ENCODE measurements around the gene WNT1.

Gene WNT1

DNA sequence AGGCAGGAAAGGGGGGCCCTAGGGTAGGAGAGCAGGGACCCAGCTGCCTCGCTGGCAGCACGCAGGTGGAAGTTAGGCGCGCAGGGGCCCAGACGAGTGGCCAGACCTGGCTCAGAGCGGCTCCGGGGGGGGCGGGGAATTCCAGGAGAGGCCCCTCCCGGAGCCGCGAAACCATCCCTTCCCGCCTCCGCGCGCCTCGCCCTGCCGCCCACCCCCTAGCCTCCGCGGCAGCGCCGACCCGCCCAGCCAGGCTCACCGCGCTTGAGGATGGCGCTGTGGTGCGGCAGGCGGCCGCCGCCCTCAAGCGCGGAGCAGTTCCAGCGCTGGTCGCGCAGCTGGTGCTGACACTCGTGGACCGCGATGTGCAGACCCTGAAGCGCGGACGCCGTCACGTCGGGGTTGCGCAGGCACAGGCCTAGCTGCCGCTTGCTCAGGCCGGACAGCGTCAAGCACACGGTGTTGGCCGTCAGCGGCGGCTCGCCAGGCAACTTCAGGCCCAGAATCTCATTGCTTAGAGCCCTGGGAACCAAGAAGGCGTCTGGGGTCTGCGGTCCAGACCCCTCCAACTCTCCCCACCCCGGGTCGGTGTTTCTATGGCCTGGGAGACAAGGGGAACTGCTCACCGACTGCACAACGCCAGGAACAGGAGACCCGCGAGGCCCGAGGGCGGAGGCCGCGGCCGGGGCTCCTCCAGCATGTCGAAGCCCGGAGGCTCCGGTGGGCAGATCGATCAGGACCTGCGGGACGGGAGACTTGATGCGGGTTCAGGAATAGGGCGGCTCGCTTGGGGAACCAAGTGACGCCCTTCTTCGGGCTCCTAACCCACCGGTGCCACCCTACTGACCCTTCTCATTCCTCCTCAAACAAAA is 8.1 kb upstream of the WNT1 start:
- Histone ChIP-seq H3K27ac (no peak overlapping the region), H3K4me1 (peaks cover 45% of the 10 kb centered on the region), H4K20me1 (peaks cover 68% of the 10 kb centered on the region), H3K4me3 (0 out of 2 replicates have a peak overlapping the region, but pooled peaks have one; percentile 13), H3K27me3 (peaks cover 99% of the 10 kb centered on the region), H3K36me3 (no peaks in the 10 kb centered on the region), H3K9me3 (peaks cover 9% of the 10 kb centered on the region; the same call in 1 of the 2 replicates), H3K4me2 (peak overlapping the region; percentile 36; the same call in 1 of the 2 replicates), H3K9ac (no peak overlapping the region)
- TF ChIP-seq Cebpa-rat (IDR thresholded peaks at IDR 0.05): no peak

DNA sequence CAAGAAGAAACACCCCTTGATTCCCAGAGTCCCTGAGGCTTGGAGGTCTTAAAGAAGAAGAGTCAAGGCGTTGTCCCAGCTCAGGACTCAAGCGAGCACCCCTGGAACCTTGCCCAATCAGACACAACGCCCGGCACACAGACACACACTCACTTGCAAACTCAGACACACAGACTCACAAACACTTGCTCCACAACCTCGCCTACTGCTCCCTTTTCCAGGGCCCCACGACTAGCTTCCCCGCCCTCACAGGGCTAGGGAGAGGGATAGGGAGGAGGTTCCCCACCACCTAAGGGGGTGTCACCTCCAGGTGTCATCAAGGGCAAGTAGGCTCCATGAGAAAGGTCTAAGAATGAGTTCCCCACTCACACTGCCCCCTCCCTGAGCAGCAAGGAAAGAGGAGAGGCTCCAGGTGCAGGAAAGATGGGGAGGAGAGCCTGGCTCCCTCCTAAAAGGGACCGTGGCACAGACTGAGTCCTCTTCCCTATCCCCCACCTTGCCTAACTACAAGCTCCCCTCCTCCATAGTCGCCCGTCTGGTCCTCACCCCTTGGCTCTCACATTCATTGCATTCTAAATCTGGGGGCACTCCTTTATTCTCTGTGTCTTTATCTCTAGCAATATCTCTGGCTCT is 7.3 kb upstream of the WNT1 start:
- Histone ChIP-seq H4K20me1 (peaks cover 73% of the 10 kb centered on the region), H3K9me3 (peaks cover 9% of the 10 kb centered on the region; the same call in 1 of the 2 replicates), H3K36me3 (no peaks in the 10 kb centered on the region), H3K27me3 (peaks cover 99% of the 10 kb centered on the region), H3K4me3 (no peak overlapping the region), H3K27ac (no peak overlapping the region), H3K4me2 (no peak overlapping the region), H3K9ac (no peak overlapping the region), H3K4me1 (peaks cover 45% of the 10 kb centered on the region)
- no peak for TF ChIP-seq Cebpa-rat (IDR thresholded peaks at IDR 0.05)

DNA sequence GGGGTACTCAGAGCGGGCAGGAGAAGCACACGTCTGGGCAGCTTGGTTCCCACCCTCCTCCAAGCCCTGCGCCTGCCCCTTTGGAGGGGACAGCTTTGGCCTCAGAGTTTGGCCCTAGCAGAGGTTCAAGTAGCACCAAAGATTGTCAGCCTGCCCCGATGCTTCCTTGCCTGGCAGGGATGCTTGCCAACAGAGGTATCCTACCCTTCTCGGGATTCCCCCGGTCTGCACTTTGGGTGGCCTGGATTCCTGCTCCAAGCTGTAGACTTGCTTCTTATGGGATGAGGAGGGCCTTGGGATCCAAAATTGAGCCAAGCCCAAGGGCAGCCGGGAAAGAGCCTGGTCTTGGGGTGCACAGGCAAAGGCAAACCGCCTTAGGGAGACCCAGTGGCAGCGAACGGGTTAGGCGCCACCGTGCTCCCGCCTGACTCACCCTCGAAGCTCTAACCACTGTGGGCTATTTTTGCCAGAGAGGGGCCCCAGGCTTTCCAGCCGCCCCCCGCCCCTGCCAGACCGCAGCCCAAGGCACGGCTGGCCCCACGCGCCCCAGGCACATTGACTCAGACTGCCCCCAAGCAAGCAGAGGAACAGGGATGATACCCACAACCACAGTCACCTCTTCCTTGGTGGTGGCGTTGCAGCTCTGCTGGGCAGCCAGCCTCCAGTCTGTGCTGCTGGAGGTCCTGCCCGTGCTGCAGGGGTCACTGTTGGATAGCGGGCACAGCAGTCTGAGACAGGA is 5.7 kb upstream of the WNT1 start:
- peaks cover 9% of the 10 kb centered on the region; the same call in 1 of the 2 replicates for H3K9me3 ChIP-seq
- no peak overlapping the region for H3K27ac ChIP-seq
- H4K20me1 ChIP-seq: peaks cover 82% of the 10 kb centered on the region
- no peak overlapping the region for H3K9ac ChIP-seq
- no peak for TF ChIP-seq Cebpa-rat (IDR thresholded peaks at IDR 0.05)
- peaks cover 100% of the 10 kb centered on the region for H3K27me3 ChIP-seq
- peaks cover 38% of the 10 kb centered on the region for H3K4me1 ChIP-seq
- H3K36me3 ChIP-seq: no peaks in the 10 kb centered on the region
- H3K4me3 ChIP-seq: no peak overlapping the region; the same call in 1 of the 2 replicates
- H3K4me2 ChIP-seq: peak overlapping the region; percentile 43; the same call in 1 of the 2 replicates

DNA sequence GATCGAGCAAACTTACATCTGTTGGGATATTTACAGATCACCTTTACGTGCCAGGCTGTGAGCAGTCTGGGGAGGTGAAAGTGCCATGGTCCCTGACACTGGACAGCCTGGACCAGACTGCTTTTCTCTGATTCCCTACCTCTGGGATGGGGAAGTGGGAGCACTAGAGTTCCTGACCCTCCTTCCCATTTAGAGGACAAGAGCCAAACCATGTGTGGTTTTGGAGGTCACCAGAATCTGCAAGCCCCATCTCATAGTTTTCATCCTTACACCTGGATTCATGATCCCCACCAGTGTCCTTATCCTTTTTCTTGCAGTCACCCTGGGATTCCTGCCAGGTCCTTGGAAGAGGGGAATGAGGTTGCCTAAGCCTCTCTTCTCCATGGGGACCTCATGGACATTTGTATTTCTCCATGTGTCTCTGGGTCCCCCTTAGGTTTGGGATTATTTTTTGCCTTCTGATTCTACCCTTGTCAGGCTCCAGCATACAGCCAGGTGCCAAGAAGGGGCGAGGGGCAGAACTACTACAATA is 5.1 kb upstream of the WNT1 start:
- H3K9ac ChIP-seq: no peak overlapping the region
- no peak overlapping the region for H3K27ac ChIP-seq
- H3K9me3 ChIP-seq: peaks cover 9% of the 10 kb centered on the region; the same call in 1 of the 2 replicates
- peaks cover 86% of the 10 kb centered on the region for H4K20me1 ChIP-seq
- H3K36me3 ChIP-seq: no peaks in the 10 kb centered on the region
- no peak for TF ChIP-seq Cebpa-rat (IDR thresholded peaks at IDR 0.05)
- peaks cover 43% of the 10 kb centered on the region for H3K4me1 ChIP-seq
- H3K4me2 ChIP-seq: 0 out of 2 replicates have a peak overlapping the region, but pooled peaks have one; percentile 43
- no peak overlapping the region for H3K4me3 ChIP-seq
- H3K27me3 ChIP-seq: peaks cover 100% of the 10 kb centered on the region

DNA sequence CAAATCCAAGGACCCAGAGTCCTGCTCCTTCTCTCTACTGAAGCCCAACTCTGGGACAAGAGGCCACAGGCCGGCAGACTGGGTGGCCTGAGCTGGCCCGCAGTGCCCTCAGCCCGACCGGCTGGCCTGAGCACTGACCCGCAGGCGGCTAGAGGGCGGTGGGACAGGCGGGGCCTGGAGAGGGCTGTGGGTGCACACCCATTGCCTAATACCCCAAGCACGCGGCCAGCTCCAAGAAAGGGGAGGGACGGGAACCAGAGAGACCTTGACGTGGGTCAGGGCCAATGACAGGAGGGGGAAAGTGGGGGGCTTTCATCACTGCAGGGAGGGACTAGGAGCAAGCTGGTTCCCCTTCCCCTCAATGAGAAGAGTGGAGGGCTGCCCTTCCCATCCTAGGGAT is 4.6 kb upstream of the WNT1 start:
- H3K27ac ChIP-seq: no peak overlapping the region
- H4K20me1 ChIP-seq: peaks cover 86% of the 10 kb centered on the region
- H3K27me3 ChIP-seq: peaks cover 100% of the 10 kb centered on the region
- H3K4me1 ChIP-seq: peaks cover 47% of the 10 kb centered on the region
- no peak overlapping the region for H3K9ac ChIP-seq
- TF ChIP-seq Cebpa-rat (IDR thresholded peaks at IDR 0.05): no peak
- no peak overlapping the region for H3K4me3 ChIP-seq
- H3K4me2 ChIP-seq: no peak overlapping the region
- H3K36me3 ChIP-seq: no peaks in the 10 kb centered on the region
- H3K9me3 ChIP-seq: peaks cover 9% of the 10 kb centered on the region; the same call in 1 of the 2 replicates

DNA sequence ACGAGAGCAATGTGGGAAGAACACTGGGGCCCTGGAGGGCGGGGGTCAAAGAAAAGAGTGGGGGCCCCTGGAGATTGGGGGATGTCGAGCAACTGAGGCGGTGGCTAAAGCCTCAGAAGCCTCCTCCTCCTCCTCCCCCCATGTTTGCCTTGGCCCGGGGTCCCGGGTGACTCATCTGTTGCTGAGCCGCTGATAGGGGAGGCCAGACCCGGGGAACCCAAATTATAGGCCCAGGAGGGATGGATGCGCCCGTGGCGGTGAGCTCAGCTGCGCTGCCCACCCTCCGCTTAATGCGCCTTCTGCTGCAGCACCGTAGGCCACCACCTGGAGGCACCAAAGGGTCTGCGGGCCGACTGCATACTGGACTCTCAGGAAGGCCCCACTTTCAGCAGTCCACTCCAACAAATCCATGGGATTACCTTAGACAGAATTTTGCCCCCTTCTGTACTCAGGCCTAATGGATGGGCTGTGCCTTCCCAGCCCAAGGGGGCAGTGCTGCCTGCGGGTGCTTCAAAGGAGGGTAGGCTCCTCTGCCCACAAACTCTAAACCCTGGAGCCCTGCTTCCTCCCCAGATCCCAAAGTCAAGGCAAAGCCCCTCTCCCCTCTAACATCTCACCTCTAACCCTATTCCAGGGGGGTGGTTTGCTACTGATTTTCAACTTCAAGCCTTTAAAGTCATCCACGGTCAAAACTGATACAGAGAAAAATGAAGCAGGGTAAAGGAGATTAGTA is 4.0 kb upstream of the WNT1 start:
- Histone ChIP-seq H4K20me1 (peaks cover 86% of the 10 kb centered on the region), H3K9ac (no peak overlapping the region), H3K9me3 (peaks cover 9% of the 10 kb centered on the region; the same call in 1 of the 2 replicates), H3K36me3 (no peaks in the 10 kb centered on the region), H3K27ac (no peak overlapping the region), H3K27me3 (peaks cover 100% of the 10 kb centered on the region), H3K4me3 (no peak overlapping the region), H3K4me2 (no peak overlapping the region), H3K4me1 (peaks cover 50% of the 10 kb centered on the region)
- TF ChIP-seq Cebpa-rat (IDR thresholded peaks at IDR 0.05): no peak

DNA sequence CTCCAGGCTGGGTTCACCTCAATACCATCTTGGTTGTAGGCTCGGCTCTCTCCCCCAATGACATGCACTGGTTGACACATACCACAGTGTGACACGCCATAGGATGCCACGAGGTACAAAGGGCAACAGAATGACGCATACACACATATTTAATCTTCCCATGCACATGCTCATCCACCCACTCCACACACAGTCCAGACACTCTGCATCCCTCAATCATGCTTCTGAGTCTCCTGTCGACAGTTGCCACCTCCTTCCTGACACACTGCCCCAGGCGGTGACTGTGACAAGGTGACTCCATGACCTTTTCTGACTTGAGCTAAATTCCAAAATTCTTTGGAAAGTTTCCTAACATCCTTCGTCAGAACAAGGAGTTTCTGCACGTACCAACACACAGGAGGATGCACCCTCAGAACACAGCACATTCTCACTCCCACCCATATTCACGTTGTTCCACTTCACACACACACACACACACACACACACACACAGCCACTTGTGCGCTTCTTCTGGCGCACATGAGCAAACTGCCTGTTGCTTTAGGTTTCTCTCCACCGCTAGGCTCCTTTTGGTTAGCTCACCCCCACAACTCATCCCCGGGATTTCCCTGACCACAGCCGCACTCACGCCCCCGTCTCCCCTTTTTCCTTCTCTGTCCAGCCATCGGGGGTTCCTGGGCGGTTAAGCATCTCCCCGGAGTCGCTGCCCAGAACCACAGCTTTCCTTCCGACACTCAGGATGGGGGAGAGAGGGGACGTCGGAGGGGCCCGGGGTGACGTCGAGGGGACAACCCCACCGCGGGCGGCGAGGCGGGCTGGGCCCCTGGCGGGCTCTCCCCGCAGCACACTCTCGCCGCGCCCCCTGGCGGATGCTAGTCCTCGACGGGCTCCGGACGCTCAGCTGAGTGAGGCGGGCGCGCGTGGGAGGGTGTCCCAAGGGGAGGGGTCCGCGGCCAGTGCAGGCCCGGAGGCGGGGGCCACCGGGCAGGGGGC is 536 bp upstream of the WNT1 start:
- Histone ChIP-seq H3K4me3 (no peak overlapping the region), H3K9me3 (peaks cover 9% of the 10 kb centered on the region; the same call in 1 of the 2 replicates), H4K20me1 (peaks cover 81% of the 10 kb centered on the region), H3K4me2 (peak overlapping the region; percentile 85), H3K9ac (no peak overlapping the region), H3K27me3 (peaks cover 100% of the 10 kb centered on the region), H3K4me1 (peaks cover 50% of the 10 kb centered on the region), H3K27ac (no peak overlapping the region), H3K36me3 (no peaks in the 10 kb centered on the region)
- no peak for TF ChIP-seq Cebpa-rat (IDR thresholded peaks at IDR 0.05)
